GM12892 (cell line): ENCODE results near the gene AURKAIP1.

ENCODE experiments used
- DNase-seq: peaks from one replicate; pipeline ENCODE4 v3.0.0; 2011; ENCODE audit not compliant: insufficient read length
- FAIRE-seq: peaks from 2 replicates; lab custom pipeline; 2011; peaks lifted over from hg19 to GRCh38; lab: Jason Lieb, UNC
- POLR2A ChIP-seq: IDR thresholded peaks from 2 replicates; pipeline ENCODE4 v1.6.1; 2011; ENCODE audit warnings: low read depth, low read length, control low read depth
- POLR2AphosphoS5 ChIP-seq: IDR thresholded peaks from 2 replicates; pipeline ENCODE4 v1.6.1; 2011; ENCODE audit warnings: low read depth, low read length, control low read depth
- TAF1 ChIP-seq: IDR thresholded peaks from 2 replicates; pipeline ENCODE4 v1.6.1; 2011; ENCODE audit warnings: low read depth, mild to moderate bottlenecking, control low read depth, low read length, borderline replicate concordance

Gene AURKAIP1

GRCh38 chr1:1354271-1355247 is 20.4 kb downstream of the AURKAIP1 start:
- FAIRE-seq (no peak), DNase-seq (no peak)
- TF ChIP-seq POLR2AphosphoS5 (no peak), POLR2A (no peak), TAF1 (no peak)

- TF ChIP-seq TAF1 (no peak), POLR2A (no peak), POLR2AphosphoS5 (no peak)
- DNase-seq (no peak), FAIRE-seq (no peak)
Observed at GRCh38 chr1:1353389-1354151, 21.4 kb downstream of the AURKAIP1 start.

- FAIRE-seq (no peak), DNase-seq (no peak)
- TF ChIP-seq POLR2A: no peak
- TF ChIP-seq POLR2AphosphoS5: no peak
- TF ChIP-seq TAF1: no peak
Observed at GRCh38 chr1:1352786-1353388, 22.1 kb downstream of the AURKAIP1 start.

GRCh38 chr1:1351511-1352427 is 23.2 kb downstream of the AURKAIP1 start:
- FAIRE-seq (no peak), DNase-seq (no peak)
- TF ChIP-seq TAF1: no peak
- TF ChIP-seq POLR2AphosphoS5: no peak
- TF ChIP-seq POLR2A: no peak

- DNase-seq: peak; percentile 93
- TF ChIP-seq TAF1: no peak
- peak; percentile 48; the same call in 1 of the 2 replicates for TF ChIP-seq POLR2AphosphoS5
- peak; percentile 57; the same call in 1 of the 2 replicates for TF ChIP-seq POLR2A
- peak; percentile 70 for FAIRE-seq
Observed at GRCh38 chr1:1349256-1350012, 25.6 kb downstream of the AURKAIP1 start, which contains the start of gene DVL1. DVL1 (minus strand) TSS chr1:1349418; CDS start chr1:1349065, 353 bp downstream.

- FAIRE-seq: peak; percentile 24
- TF ChIP-seq POLR2A: no peak
- TF ChIP-seq POLR2AphosphoS5: no peak
- TF ChIP-seq TAF1: no peak
- DNase-seq: no peak
Observed at GRCh38 chr1:1348420-1349255, 26.4 kb downstream of the AURKAIP1 start.

- TF ChIP-seq TAF1 (no peak), POLR2A (no peak), POLR2AphosphoS5 (no peak)
- FAIRE-seq (no peak), DNase-seq (no peak)
Observed at GRCh38 chr1:1347663-1348419, 27.2 kb downstream of the AURKAIP1 start.

GRCh38 chr1:1347026-1347595 is 27.9 kb downstream of the AURKAIP1 start:
- DNase-seq (no peak), FAIRE-seq (no peak)
- no peak for TF ChIP-seq POLR2AphosphoS5
- TF ChIP-seq POLR2A: no peak
- no peak for TF ChIP-seq TAF1
